Medulla oblongata (tissue), 1 donor: ENCODE data around the gene SAMMSON.

Experiments used
- DNase-seq: peaks from one replicate; pipeline ENCODE4 v3.0.0-alpha.2; 2015; ENCODE audit errors: extremely low spot score

The SAMMSON gene

GRCh38 chr3:69999140-70000027, at the start of gene SAMMSON:
TSS of gene SAMMSON (plus strand) at chr3:69999733.
- DNase-seq: peak; percentile 52

GRCh38 chr3:69951616-69952015, 47.9 kb upstream of the SAMMSON start:
- no peak for DNase-seq

GRCh38 chr3:69959581-69959980, 40.0 kb upstream of the SAMMSON start:
- no peak for DNase-seq

GRCh38 chr3:69961706-69962439, 37.7 kb upstream of the SAMMSON start:
- DNase-seq: no peak

- DNase-seq: no peak
Observed at GRCh38 chr3:69963643-69964042, 35.9 kb upstream of the SAMMSON start.

- DNase-seq: peak; percentile 57
Observed at GRCh38 chr3:69967156-69967555, 32.4 kb upstream of the SAMMSON start.

- DNase-seq: no peak
Observed at GRCh38 chr3:69970827-69971226, 28.7 kb upstream of the SAMMSON start.

- no peak for DNase-seq
Observed at GRCh38 chr3:69972672-69973071, 26.9 kb upstream of the SAMMSON start.

GRCh38 chr3:69976021-69976420, 23.5 kb upstream of the SAMMSON start:
- no peak for DNase-seq

GRCh38 chr3:69983546-69984265, 15.8 kb upstream of the SAMMSON start:
- DNase-seq: no peak

- DNase-seq: no peak
Observed at GRCh38 chr3:69985266-69985665, 14.3 kb upstream of the SAMMSON start.

GRCh38 chr3:69986419-69986818, 13.1 kb upstream of the SAMMSON start:
- no peak for DNase-seq

GRCh38 chr3:69987833-69988232, 11.7 kb upstream of the SAMMSON start:
- DNase-seq: no peak

- DNase-seq: no peak
Observed at GRCh38 chr3:69993757-69994156, 5.8 kb upstream of the SAMMSON start.

GRCh38 chr3:69994919-69995318, 4.6 kb upstream of the SAMMSON start:
- DNase-seq: peak; percentile 24

- DNase-seq: peak; percentile 74
Observed at GRCh38 chr3:69997631-69998307, 1.8 kb upstream of the SAMMSON start.

- no peak for DNase-seq
Observed at GRCh38 chr3:69998759-69999139, 784 bp upstream of the SAMMSON start.

GRCh38 chr3:70000028-70000410, 486 bp downstream of the SAMMSON start:
- DNase-seq: peak; percentile 48

GRCh38 chr3:70000563-70001081, 1.1 kb downstream of the SAMMSON start:
- peak; percentile 90 for DNase-seq

- DNase-seq: no peak
Observed at GRCh38 chr3:70003119-70003518, 3.6 kb downstream of the SAMMSON start.

GRCh38 chr3:70006089-70006488, 6.6 kb downstream of the SAMMSON start:
- no peak for DNase-seq

- DNase-seq: no peak
Observed at GRCh38 chr3:70010346-70010745, 10.8 kb downstream of the SAMMSON start.
